H1 (cell line): ENCODE results near the gene NOVA1. TPM values are rescaled to one million over a fixed set of nuclear protein-coding genes. Genes with fewer than 3 reads are reported as not detected.

Source experiments
- CTCF ChIA-PET: fragments of 300-600 bp; sonication (Branson Sonifier 250); formaldehyde crosslinking; loops from one replicate; lab custom pipeline; 2021; ENCODE audit not compliant: partially characterized antibody; lab: Charles Lee
- POLR2A ChIA-PET: fragments of 300-600 bp; sonication (Branson Sonifier 250); formaldehyde crosslinking; loops from one replicate; lab custom pipeline; 2021; ENCODE audit warnings: inconsistent platforms; ENCODE audit not compliant: partially characterized antibody; lab: Charles Lee
- DNase-seq, 2 experiments: peaks; one replicate each; pipeline versions ENCODE4 v3.0.0 to v3.0.0-alpha.2; 2010 to 2022; ENCODE audit warnings: low spot score in 2 of 2, low read depth in 1 of 2, mixed read lengths in 1 of 2
- FAIRE-seq: peaks from 2 replicates; lab custom pipeline; 2011; peaks lifted over from hg19 to GRCh38; lab: Jason Lieb, UNC
- H2AFZ ChIP-seq: 2 replicates; pipeline ENCODE4 v1.8.1; 2012; ENCODE audit warnings: low read length, inconsistent platforms
- H2AK5ac ChIP-seq: 2 replicates; pipeline ENCODE4 v1.6.1; 2013; ENCODE audit warnings: low read depth, low read length
- H2BK120ac ChIP-seq: replicated peaks from 2 replicates; pipeline ENCODE3; 2013; ENCODE audit warnings: low read depth, low read length, inconsistent platforms
- H2BK12ac ChIP-seq: 2 replicates; pipeline ENCODE4 v1.6.1; 2013; ENCODE audit warnings: low read depth, low read length
- H2BK15ac ChIP-seq: 2 replicates; pipeline ENCODE4 v1.6.1; 2013; ENCODE audit warnings: low read length
- H2BK20ac ChIP-seq: 2 replicates; pipeline ENCODE4 v1.6.1; 2013; ENCODE audit warnings: low read length
- H2BK5ac ChIP-seq: 2 replicates; pipeline ENCODE4 v1.6.1; 2013; ENCODE audit warnings: low read depth, low read length
- H3K14ac ChIP-seq: 2 replicates; pipeline ENCODE4 v1.6.1; 2013; ENCODE audit warnings: inconsistent platforms; ENCODE audit not compliant: insufficient read length
- H3K18ac ChIP-seq: 2 replicates; pipeline ENCODE4 v1.6.1; 2013; ENCODE audit warnings: low read length; ENCODE audit errors: extremely low read depth
- H3K23ac ChIP-seq: 2 replicates; pipeline ENCODE4 v1.6.1; 2013; ENCODE audit warnings: inconsistent platforms; ENCODE audit not compliant: insufficient read length
- H3K23me2 ChIP-seq: 2 replicates; pipeline ENCODE4 v1.6.1; 2013; ENCODE audit warnings: low read depth, low read length
- H3K27ac ChIP-seq: 2 replicates; pipeline ENCODE4 v1.6.1; 2011; ENCODE audit warnings: low read depth, low read length, inconsistent platforms
- H3K27me3 ChIP-seq, 4 experiments: replicated peaks in 1 of 4; 1 replicate in 1 of 4; 2 replicates in 3 of 4; pipeline versions ENCODE4 v1.6.1 to v1.8.1; 2011 to 2013; ENCODE audit warnings: low read length in 3 of 4, mild to moderate bottlenecking in 3 of 4, inconsistent platforms in 2 of 4, mixed read lengths in 2 of 4, moderate library complexity in 1 of 4; ENCODE audit not compliant: control insufficient read depth in 3 of 4, insufficient read depth in 3 of 4; ENCODE audit errors: extremely low read depth in 1 of 4
- H3K36me3 ChIP-seq, 4 experiments: 2 replicates each; pipeline versions ENCODE4 v1.6.1 to v1.8.1; 2011 to 2013; ENCODE audit warnings: mild to moderate bottlenecking in 4 of 4, low read length in 3 of 4, moderate library complexity in 2 of 4, control low read depth in 1 of 4, inconsistent platforms in 1 of 4; ENCODE audit not compliant: insufficient read depth in 4 of 4, control insufficient read depth in 2 of 4
- H3K4ac ChIP-seq: replicated peaks from 2 replicates; pipeline ENCODE3; 2013; ENCODE audit warnings: low read length, low read depth, mixed read lengths, inconsistent platforms; ENCODE audit not compliant: insufficient read length
- H3K4me1 ChIP-seq, 4 experiments: replicated peaks in 1 of 4; 1 replicate in 1 of 4; 2 replicates in 3 of 4; pipeline versions ENCODE4 v1.6.1 to v1.8.1; 2011 to 2013; ENCODE audit warnings: low read length in 3 of 4, inconsistent platforms in 2 of 4, mixed read lengths in 1 of 4; ENCODE audit not compliant: insufficient read depth in 4 of 4, control insufficient read depth in 3 of 4
- H3K4me2 ChIP-seq, 2 experiments: 2 replicates each; pipeline versions ENCODE4 v1.6.1 to v1.8.1; 2011 to 2013; ENCODE audit warnings: low read depth in 2 of 2, low read length in 2 of 2, control low read depth in 1 of 2, inconsistent platforms in 1 of 2, mild to moderate bottlenecking in 1 of 2; ENCODE audit not compliant: insufficient read depth in 1 of 2
- H3K4me3 ChIP-seq, 4 experiments: fragments of 200-600, 300-600 bp in 1 of 4; sonication (generic), shearing (Covaris generic), sonication (Bioruptor Twin) in 1 of 4; 2 replicates each; pipeline versions ENCODE4 v1.5.1 to v1.8.1; 2011 to 2016; ENCODE audit warnings: low read length in 4 of 4, low read depth in 3 of 4, control low read depth in 2 of 4, inconsistent platforms in 2 of 4, mild to moderate bottlenecking in 2 of 4, mixed read lengths in 1 of 4, moderate library complexity in 1 of 4; ENCODE audit not compliant: insufficient read depth in 2 of 4; ENCODE audit errors: extremely low read depth in 1 of 4
- H3K56ac ChIP-seq: replicated peaks from 2 replicates; pipeline ENCODE3; 2013; ENCODE audit warnings: low read depth, mild to moderate bottlenecking, mixed read lengths, low read length, inconsistent platforms; ENCODE audit not compliant: insufficient read length
- H3K79me1 ChIP-seq: 2 replicates; pipeline ENCODE4 v1.6.1; 2013; ENCODE audit warnings: low read depth, low read length, control low read depth
- H3K79me2 ChIP-seq, 2 experiments: 2 replicates each; pipeline versions ENCODE4 v1.6.1 to v1.8.1; 2012 to 2013; ENCODE audit warnings: low read length in 2 of 2, mild to moderate bottlenecking in 2 of 2, inconsistent platforms in 1 of 2; ENCODE audit not compliant: insufficient read depth in 2 of 2, control insufficient read depth in 1 of 2
- H3K9ac ChIP-seq, 4 experiments: replicated peaks in 1 of 4; 1 replicate in 1 of 4; 2 replicates in 3 of 4; pipeline versions ENCODE4 v1.6.1 to v1.8.1; 2011 to 2013; ENCODE audit warnings: low read depth in 3 of 4, low read length in 3 of 4, control low read depth in 2 of 4, mild to moderate bottlenecking in 2 of 4, moderate library complexity in 2 of 4, inconsistent platforms in 1 of 4; ENCODE audit errors: extremely low read depth in 1 of 4
- H3K9me3 ChIP-seq, 2 experiments: 2 replicates each; pipeline versions ENCODE4 v1.6.1 to v1.8.1; 2012 to 2013; ENCODE audit warnings: mild to moderate bottlenecking in 2 of 2, moderate library complexity in 2 of 2, control low read depth in 1 of 2, inconsistent platforms in 1 of 2, low read depth in 1 of 2, low read length in 1 of 2, mixed read lengths in 1 of 2; ENCODE audit not compliant: insufficient read depth in 2 of 2
- H4K20me1 ChIP-seq, 2 experiments: replicated peaks in 1 of 2; 2 replicates each; pipeline versions ENCODE3 to v1.8.1; 2011 to 2013; ENCODE audit warnings: inconsistent platforms in 2 of 2, low read length in 2 of 2, mild to moderate bottlenecking in 1 of 2; ENCODE audit not compliant: insufficient read depth in 2 of 2, control insufficient read depth in 1 of 2
- H4K5ac ChIP-seq: 2 replicates; pipeline ENCODE4 v1.6.1; 2013; ENCODE audit warnings: low read length, low read depth, mixed read lengths, inconsistent platforms; ENCODE audit not compliant: insufficient read length
- H4K8ac ChIP-seq: 2 replicates; pipeline ENCODE4 v1.8.0; 2013; ENCODE audit warnings: mild to moderate bottlenecking, moderate library complexity, low read length, inconsistent platforms; ENCODE audit not compliant: insufficient read depth; ENCODE audit errors: extremely low read depth
- H4K91ac ChIP-seq: replicated peaks from 2 replicates; pipeline ENCODE3; 2013; ENCODE audit warnings: low read length, mixed read lengths, inconsistent platforms; ENCODE audit not compliant: insufficient read length
- CEBPB ChIP-seq: IDR thresholded peaks from 2 replicates; pipeline ENCODE4 v1.6.1; 2012; ENCODE audit warnings: low read depth, low read length
- CREB1 ChIP-seq: IDR thresholded peaks from 2 replicates; pipeline ENCODE4 v1.6.1; 2012; ENCODE audit warnings: inconsistent platforms
- MAFK ChIP-seq: IDR thresholded peaks from 2 replicates; pipeline ENCODE4 v1.6.1; 2012; ENCODE audit warnings: low read depth, mild to moderate bottlenecking, improper control_type of control experiment, low read length
- POLR2AphosphoS5 ChIP-seq: IDR thresholded peaks from 2 replicates; pipeline ENCODE4 v1.6.1; 2011; ENCODE audit warnings: low read depth, low read length
- RFX5 ChIP-seq: IDR thresholded peaks from 2 replicates; pipeline ENCODE4 v1.6.1; 2011; ENCODE audit warnings: low read depth, low read length, improper control_type of control experiment, borderline replicate concordance
- SIRT6 ChIP-seq: IDR thresholded peaks from one replicate; pipeline ENCODE4 v1.7.1; 2012; ENCODE audit warnings: low read length, inconsistent platforms
- WGBS, 2 experiments: shearing (Covaris generic) in 1 of 2; methylation state at CpG; one replicate each; pipeline versions ENCODE4 v1.1.6 to v1.1.7; 2013 to 2015; ENCODE audit warnings: low lambda C conversion rate in 2 of 2, mixed read lengths in 2 of 2, inconsistent platforms in 1 of 2, low coverage in 1 of 2, missing lambda C conversion rate in 1 of 2; ENCODE audit not compliant: insufficient replicate concordance in 2 of 2, insufficient coverage in 1 of 2, insufficient read length in 1 of 2; ENCODE audit errors: extremely low coverage in 1 of 2, missing lambda C conversion rate in 1 of 2; 5-methylcytosine and 5-hydroxymethylcytosine counted together
- polyA plus RNA-seq, 7 experiments: library from polyadenylated mRNA; depleted of rRNA in 3 of 7; stranded (reverse) in 5 of 7; unstranded in 2 of 7; fragments of >200 nt in 5 of 7; fragments of 200-250 nt in 2 of 7; gene quantifications; 1 replicate in 5 of 7; 2 replicates in 1 of 7; 4 replicates in 1 of 7; pipeline versions ENCODE4 v1.2.1 to v1.2.3, GENCODE V29; 2011 to 2013; ENCODE audit warnings: missing spikeins in 2 of 7, mixed read lengths in 2 of 7
- total RNA-seq: library from RNA; stranded (reverse); fragmentation: NEBNext Ultra II Directional; extraction: Animal tissue kit (Norgen Biotek cat#: 25700); gene quantifications from 2 replicates; pipeline ENCODE4 v1.2.1, GENCODE V29; 2021
- TF ChIP-seq, protein P1 (sequence below): IDR thresholded peaks from 2 replicates; pipeline ENCODE4 v1.6.1; 2012; ENCODE audit warnings: inconsistent platforms
- TF ChIP-seq, protein P2 (sequence below): IDR thresholded peaks from 2 replicates; pipeline ENCODE4 v1.6.1; 2012; ENCODE audit warnings: inconsistent platforms
- TF ChIP-seq, protein P3 (sequence below): IDR thresholded peaks from 2 replicates; pipeline ENCODE4 v1.6.1; 2012; ENCODE audit warnings: low read length, inconsistent platforms

NOVA1 gene
- total and polyA plus RNA-seq, 2 of the 8 experiments (the other 6 are each of a cell fraction or from before 2014, with no cell fraction given): 6.8 to 12.7 TPM

DNA sequence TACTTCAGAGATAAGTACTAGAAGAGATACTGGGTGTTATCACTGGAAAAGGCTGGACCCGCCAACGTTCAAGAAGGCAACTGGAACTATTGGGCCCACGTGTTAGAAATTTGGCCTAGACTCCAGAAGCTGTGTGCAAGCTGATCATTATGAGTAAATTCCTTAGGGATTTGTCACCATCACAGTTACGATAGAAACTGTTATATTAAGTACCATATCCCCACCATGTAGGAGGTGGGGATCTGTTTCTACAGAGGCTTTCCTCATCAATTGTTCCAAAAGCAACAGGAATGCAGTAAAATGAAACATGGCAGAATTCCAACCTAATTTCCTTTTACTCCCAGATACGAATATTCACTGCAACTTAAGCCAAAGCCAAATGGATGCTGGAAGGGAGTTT lies 170.7 kb downstream of the NOVA1 start:
- H4K20me1 ChIP-seq: no peaks in the 10 kb centered on the region
- H4K5ac ChIP-seq: no peak overlapping the region
- no peak overlapping the region for H3K4ac ChIP-seq
- no peak overlapping the region for H3K18ac ChIP-seq
- no peaks in the 10 kb centered on the region for H3K9me3 ChIP-seq
- CTCF ChIA-PET: interaction anchor here (0.6 kb wide), 1 partner anchor 108 kb away, joined by 4 read pairs; no protein-coding TSS in a partner anchor
- H3K36me3 ChIP-seq: no peaks in the 10 kb centered on the region
- no peak overlapping the region for H2AK5ac ChIP-seq
- no peak overlapping the region for H2BK15ac ChIP-seq
- H3K79me1 ChIP-seq: no peaks in the 10 kb centered on the region
- H2BK5ac ChIP-seq: no peak overlapping the region
- TF ChIP-seq CREB1 (no peak), POLR2AphosphoS5 (no peak), MAFK (no peak), SIRT6 (no peak), CEBPB (no peak), RFX5 (no peak)
- TF ChIP-seq, protein P1, sequence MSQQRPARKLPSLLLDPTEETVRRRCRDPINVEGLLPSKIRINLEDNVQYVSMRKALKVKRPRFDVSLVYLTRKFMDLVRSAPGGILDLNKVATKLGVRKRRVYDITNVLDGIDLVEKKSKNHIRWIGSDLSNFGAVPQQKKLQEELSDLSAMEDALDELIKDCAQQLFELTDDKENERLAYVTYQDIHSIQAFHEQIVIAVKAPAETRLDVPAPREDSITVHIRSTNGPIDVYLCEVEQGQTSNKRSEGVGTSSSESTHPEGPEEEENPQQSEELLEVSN: no peak
- TF ChIP-seq, protein P2, sequence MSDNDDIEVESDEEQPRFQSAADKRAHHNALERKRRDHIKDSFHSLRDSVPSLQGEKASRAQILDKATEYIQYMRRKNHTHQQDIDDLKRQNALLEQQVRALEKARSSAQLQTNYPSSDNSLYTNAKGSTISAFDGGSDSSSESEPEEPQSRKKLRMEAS: no peak
- TF ChIP-seq, protein P3, sequence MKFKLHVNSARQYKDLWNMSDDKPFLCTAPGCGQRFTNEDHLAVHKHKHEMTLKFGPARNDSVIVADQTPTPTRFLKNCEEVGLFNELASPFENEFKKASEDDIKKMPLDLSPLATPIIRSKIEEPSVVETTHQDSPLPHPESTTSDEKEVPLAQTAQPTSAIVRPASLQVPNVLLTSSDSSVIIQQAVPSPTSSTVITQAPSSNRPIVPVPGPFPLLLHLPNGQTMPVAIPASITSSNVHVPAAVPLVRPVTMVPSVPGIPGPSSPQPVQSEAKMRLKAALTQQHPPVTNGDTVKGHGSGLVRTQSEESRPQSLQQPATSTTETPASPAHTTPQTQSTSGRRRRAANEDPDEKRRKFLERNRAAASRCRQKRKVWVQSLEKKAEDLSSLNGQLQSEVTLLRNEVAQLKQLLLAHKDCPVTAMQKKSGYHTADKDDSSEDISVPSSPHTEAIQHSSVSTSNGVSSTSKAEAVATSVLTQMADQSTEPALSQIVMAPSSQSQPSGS: no peak
- TF ChIP-seq, all 59 proteins: peak for 0
- H3K9ac ChIP-seq: no peak overlapping the region
- H3K4me3 ChIP-seq: no peak overlapping the region
- H4K8ac ChIP-seq: no peak overlapping the region
- H3K27ac ChIP-seq: no peak overlapping the region
- DNase-seq: no peak
- no peak overlapping the region for H2BK120ac ChIP-seq
- H3K4me2 ChIP-seq: no peak overlapping the region
- no peak overlapping the region for H3K14ac ChIP-seq
- WGBS, 2 experiments: 93% methylated on average over 5 of the region's 5 CpGs; no CpG with 5 or more reads in 1 of the 2 experiments
- H3K4me1 ChIP-seq: no peaks in the 10 kb centered on the region
- no peak overlapping the region for H2BK20ac ChIP-seq
- H4K91ac ChIP-seq: no peak overlapping the region
- H3K23me2 ChIP-seq: no peaks in the 10 kb centered on the region
- no peaks in the 10 kb centered on the region for H3K27me3 ChIP-seq
- H2BK12ac ChIP-seq: no peak overlapping the region
- POLR2A ChIA-PET: no interaction called here
- FAIRE-seq: no peak
- H2AFZ ChIP-seq: no peak overlapping the region
- H3K56ac ChIP-seq: no peak overlapping the region
- H3K79me2 ChIP-seq: no peaks in the 10 kb centered on the region
- H3K23ac ChIP-seq: no peak overlapping the region
